IMR-90 (cell line): ENCODE data around the gene ERC2.

Source experiments
- CEBPB ChIP-seq: IDR thresholded peaks from 2 replicates; pipeline ENCODE4 v1.6.1; 2012; ENCODE audit warnings: low read depth, low read length, improper control_type of control experiment
- CHD1 ChIP-seq: IDR thresholded peaks from 2 replicates; pipeline ENCODE4 v1.6.1; 2012; ENCODE audit warnings: low read depth, low read length, improper control_type of control experiment
- CTCF ChIP-seq: conservative IDR thresholded peaks from 2 replicates; pipeline ENCODE4 v1.5.1; 2012; ENCODE audit warnings: mild to moderate bottlenecking, low read depth, low read length, improper control_type of control experiment
- FOS ChIP-seq: fragments of 150-350 bp; IDR thresholded peaks from 2 replicates; pipeline ENCODE4 v1.6.1; 2016; ENCODE audit warnings: low read depth, low read length
- POLR2A ChIP-seq: IDR thresholded peaks from 2 replicates; pipeline ENCODE4 v1.6.1; 2012; ENCODE audit warnings: mild to moderate bottlenecking, low read depth, low read length
- RAD21 ChIP-seq: IDR thresholded peaks from 2 replicates; pipeline ENCODE4 v1.6.1; 2012; ENCODE audit warnings: low read length, improper control_type of control experiment

- TF ChIP-seq CTCF, result no peak
- TF ChIP-seq POLR2A, result no peak
- no peak for TF ChIP-seq RAD21
- TF ChIP-seq CEBPB, result no peak
- no peak for TF ChIP-seq CHD1
- no peak for TF ChIP-seq FOS
Measured at GRCh38 chr3:56297281-56297840, 170.9 kb downstream of the ERC2 start.
